ENCODE measurements around the gene PWWP2B. TPM values are rescaled to one million over a fixed set of nuclear protein-coding genes. Genes with fewer than 3 reads are reported as not detected.

PWWP2B gene
- total and polyA plus RNA-seq, 2 of the 4 experiments (the other 2 are of a cell fraction) = 1.7 to 2.2 TPM

GRCh38 chr10:132437541-132437950 is 40.5 kb downstream of the PWWP2B start:
- POLR2A ChIA-PET (ENCODE audit: unreplicated experiment) = no interaction called here
- H2BK5ac ChIP-seq (ENCODE audit: low read depth, low read length, poor library complexity, severe bottlenecking) = no peak overlapping the region
- no peak overlapping the region for H3K14ac ChIP-seq (replicated peaks; ENCODE audit: low read depth, low read length)
- H3K9me3 ChIP-seq (ENCODE audit: control insufficient read depth, insufficient read depth, low read length) = no peaks in the 10 kb centered on the region
- DNase-seq = no peak
- no peak overlapping the region for H2AK9ac ChIP-seq (replicated peaks; ENCODE audit: low read depth, low read length, poor library complexity)
- H4K8ac ChIP-seq (ENCODE audit: low read depth in 2 of 2, low read length in 2 of 2) = no peak overlapping the region
- no peak overlapping the region for H2AK5ac ChIP-seq (ENCODE audit: low read depth, low read length)
- no peak overlapping the region for H3K56ac ChIP-seq (ENCODE audit: extremely low read depth, insufficient read depth, low read length)
- no peak overlapping the region for H4K91ac ChIP-seq (ENCODE audit: insufficient read depth, low read depth, low read length)
- H2AFZ ChIP-seq (replicated peaks; ENCODE audit: low read length, poor library complexity) = no peak overlapping the region
- no peak for TF ChIP-seq POLR2A (IDR thresholded peaks at IDR 0.05; ENCODE audit: low read depth, low read length)
- no peak for TF ChIP-seq RCOR1 (IDR thresholded peaks at IDR 0.05; ENCODE audit: insufficient replicate concordance, low read length)
- no peak for TF ChIP-seq MAZ (IDR thresholded peaks at IDR 0.05; ENCODE audit: borderline replicate concordance, low read depth, low read length)
- no peak for TF ChIP-seq MXI1 (IDR thresholded peaks at IDR 0.05; ENCODE audit: borderline replicate concordance, low read depth, low read length)
- no peak for TF ChIP-seq BHLHE40 (IDR thresholded peaks at IDR 0.05; ENCODE audit: low read depth, low read length)
- no peak for TF ChIP-seq CEBPB (IDR thresholded peaks at IDR 0.05; ENCODE audit: low read depth, low read length)
- no peak for TF ChIP-seq USF2 (IDR thresholded peaks at IDR 0.05; ENCODE audit: low read depth, low read length)
- TF ChIP-seq SMC3 (IDR thresholded peaks at IDR 0.05; ENCODE audit: low read depth, low read length) = no peak
- TF ChIP-seq CTCF (conservative IDR thresholded peaks at IDR 0.05; ENCODE audit: low read depth, low read length) = no peak
- no peak overlapping the region for H3K4me2 ChIP-seq (ENCODE audit: low read depth, low read length)
- H4K20me1 ChIP-seq (ENCODE audit: insufficient read depth, low read length) = no peaks in the 10 kb centered on the region
- no peak overlapping the region for H2BK15ac ChIP-seq (ENCODE audit: low read depth, low read length)
- H3K4me3 ChIP-seq (ENCODE audit: insufficient read depth, low read depth, low read length) = no peak overlapping the region
- H3K27me3 ChIP-seq (ENCODE audit: control insufficient read depth, insufficient read depth, low read length) = no peaks in the 10 kb centered on the region
- no peak for ATAC-seq (ENCODE audit: low read depth)
- no peak overlapping the region for H3K27ac ChIP-seq (ENCODE audit: insufficient read depth, low read length)
- intact Hi-C loops (cut with micrococcal nuclease) = no loop called here
- H2BK120ac ChIP-seq (ENCODE audit: low read depth, low read length) = no peak overlapping the region
- peaks cover 8% of the 10 kb centered on the region; the same call in 1 of the 2 replicates for H3K9me1 ChIP-seq (ENCODE audit: insufficient read depth, low read length)
- H3K36me3 ChIP-seq (ENCODE audit: control insufficient read depth, insufficient read depth, low read length) = no peaks in the 10 kb centered on the region
- dilution Hi-C loops (cut with HindIII; ENCODE audit: low sequenced_read_pairs, unreplicated experiment) = no loop called here
- WGBS, 2 experiments (ENCODE audit: extremely low coverage in 2 of 2, insufficient read length in 1 of 2) = 85% methylated on average over 6 of the region's 13 CpGs; no CpG with 5 or more reads in 1 of the 2 experiments
- H3K79me1 ChIP-seq (ENCODE audit: low read depth in 1 of 2, low read length in 2 of 2) = no peaks in the 10 kb centered on the region
- BruUV-seq (replicated peaks) = no TSS peak
- in situ Hi-C loops (cut with MboI; ENCODE audit: low sequenced_read_pairs) = no loop called here
- H3K4me1 ChIP-seq (ENCODE audit: control insufficient read depth, insufficient read depth, low read length) = no peaks in the 10 kb centered on the region
- H2BK20ac ChIP-seq (ENCODE audit: low read depth, low read length) = no peak overlapping the region
- CTCF ChIA-PET = no interaction called here
- no peak overlapping the region for H3K9ac ChIP-seq (ENCODE audit: low read depth, low read length)
- no peak overlapping the region for H4K5ac ChIP-seq (ENCODE audit: low read depth, low read length)
- H3K23ac ChIP-seq (ENCODE audit: low read depth, low read length) = no peak overlapping the region
- no peak overlapping the region for H3K4ac ChIP-seq (ENCODE audit: low read depth, low read length)
- no peak overlapping the region for H3K18ac ChIP-seq (ENCODE audit: low read depth, low read length)

Data from IMR-90 (cell line).